GM21367 (cell line): Measurements from ENCODE around the gene GRIK5.

Experiments used
- ATAC-seq: cut with Tn5 transposase; IDR thresholded peaks from one replicate; pipeline ENCODE4 v1.9.1; 2021; ENCODE audit not compliant: unreplicated experiment

Gene GRIK5

GRCh38 chr19:42076380-42076944, 6.5 kb upstream of the GRIK5 start:
- no peak for ATAC-seq

- peak; percentile 86 for ATAC-seq
These were observed 5.8 kb upstream of the GRIK5 start, which contains the start of gene ZNF574 for GRCh38 chr19:42075616-42076379. TSS of gene ZNF574 (plus strand) at chr19:42076166. CDS start at chr19:42078607, 2,441 bp downstream.

- no peak for ATAC-seq
These were observed 5.3 kb upstream of the GRIK5 start for GRCh38 chr19:42075364-42075615.

GRCh38 chr19:42074513-42075363, 4.7 kb upstream of the GRIK5 start:
- no peak for ATAC-seq

GRCh38 chr19:42071247-42071646, 1.2 kb upstream of the GRIK5 start:
- ATAC-seq: no peak

GRCh38 chr19:42068756-42069571, 1.0 kb downstream of the GRIK5 start:
- no peak for ATAC-seq

GRCh38 chr19:42068361-42068755, 1.6 kb downstream of the GRIK5 start:
- no peak for ATAC-seq

GRCh38 chr19:42067315-42067888, 2.6 kb downstream of the GRIK5 start:
- no peak for ATAC-seq

GRCh38 chr19:42066075-42066754, 3.8 kb downstream of the GRIK5 start:
- no peak for ATAC-seq

GRCh38 chr19:42065511-42065910, 4.5 kb downstream of the GRIK5 start:
- no peak for ATAC-seq

- no peak for ATAC-seq
These were observed 5.0 kb downstream of the GRIK5 start for GRCh38 chr19:42065051-42065450.

GRCh38 chr19:42064432-42064831, 5.6 kb downstream of the GRIK5 start:
- ATAC-seq: no peak

- ATAC-seq: no peak
These were observed 7.6 kb downstream of the GRIK5 start for GRCh38 chr19:42062381-42062780.

- no peak for ATAC-seq
These were observed 9.9 kb downstream of the GRIK5 start for GRCh38 chr19:42060117-42060516.

- no peak for ATAC-seq
These were observed 10.8 kb downstream of the GRIK5 start for GRCh38 chr19:42059196-42059595.

- no peak for ATAC-seq
These were observed 12.2 kb downstream of the GRIK5 start for GRCh38 chr19:42057846-42058245.

GRCh38 chr19:42054205-42054604, 15.8 kb downstream of the GRIK5 start:
- no peak for ATAC-seq

GRCh38 chr19:42053037-42053935, 16.7 kb downstream of the GRIK5 start:
- ATAC-seq: no peak

- no peak for ATAC-seq
These were observed 17.7 kb downstream of the GRIK5 start for GRCh38 chr19:42052241-42052863.
